ENCODE measurements around the gene SSH3. TPM values are rescaled to one million over a fixed set of nuclear protein-coding genes. Genes with fewer than 3 reads are reported as not detected.

SSH3 gene
- total and polyA plus RNA-seq, 2 of the 4 experiments (the other 2 are of a cell fraction) = 7.3 to 26.7 TPM

DNA sequence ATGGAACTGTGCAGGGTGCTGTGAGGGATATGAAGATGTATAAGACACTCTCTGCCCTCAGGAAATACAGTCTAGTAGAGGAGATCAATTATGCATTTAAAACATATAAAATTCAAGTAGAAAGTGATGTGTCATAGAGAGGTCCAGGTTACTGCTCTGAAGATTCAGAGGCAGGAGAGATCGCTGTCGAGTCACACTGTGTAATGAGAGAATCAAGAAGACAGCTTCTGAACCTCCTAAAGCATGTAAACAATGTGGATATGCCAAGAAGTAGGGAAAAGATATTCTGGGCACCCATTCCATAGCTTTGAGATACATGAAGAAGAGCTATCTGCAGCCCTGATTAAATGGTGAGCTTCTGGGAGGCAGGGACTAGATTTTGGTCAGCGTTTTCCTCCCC lies 16.7 kb downstream of the SSH3 start:
- intact Hi-C loops (cut with micrococcal nuclease) = no loop called here
- H2AK5ac ChIP-seq (ENCODE audit: low read depth, low read length) = no peak overlapping the region
- peaks cover 3% of the 10 kb centered on the region; the same call in 1 of the 2 replicates for H3K9me1 ChIP-seq (ENCODE audit: insufficient read depth, low read length)
- no CpG with 5 or more reads among the region's 3 CpGs for WGBS, 2 experiments (ENCODE audit: extremely low coverage in 2 of 2, insufficient read length in 1 of 2)
- no peak overlapping the region for H4K5ac ChIP-seq (ENCODE audit: low read depth, low read length)
- no peak overlapping the region for H3K4me2 ChIP-seq (ENCODE audit: low read depth, low read length)
- DNase-seq = peak; percentile 71
- no peak overlapping the region for H3K23ac ChIP-seq (ENCODE audit: low read depth, low read length)
- no peak overlapping the region for H4K8ac ChIP-seq (ENCODE audit: low read depth in 2 of 2, low read length in 2 of 2)
- dilution Hi-C loops (cut with HindIII; ENCODE audit: low sequenced_read_pairs, unreplicated experiment) = no loop called here
- H2BK120ac ChIP-seq (ENCODE audit: low read depth, low read length) = no peak overlapping the region
- H3K56ac ChIP-seq (ENCODE audit: extremely low read depth, insufficient read depth, low read length) = no peak overlapping the region
- in situ Hi-C loops (cut with MboI; ENCODE audit: low sequenced_read_pairs) = no loop called here
- H2AFZ ChIP-seq (replicated peaks; ENCODE audit: low read length, poor library complexity) = no peak overlapping the region
- peaks cover 6% of the 10 kb centered on the region; the same call in 1 of the 2 replicates for H4K20me1 ChIP-seq (ENCODE audit: insufficient read depth, low read length)
- H3K9ac ChIP-seq (ENCODE audit: low read depth, low read length) = no peak overlapping the region
- no TSS peak for BruUV-seq (replicated peaks)
- H4K91ac ChIP-seq (ENCODE audit: insufficient read depth, low read depth, low read length) = no peak overlapping the region
- no peaks in the 10 kb centered on the region for H3K27me3 ChIP-seq (ENCODE audit: control insufficient read depth, insufficient read depth, low read length)
- CTCF ChIA-PET = interaction anchor here (0.7 kb wide), 2 partner anchors 10 to 63 kb away, joined by 3 read pairs; no protein-coding TSS in a partner anchor
- ATAC-seq (ENCODE audit: low read depth) = peak; percentile 15
- no peak overlapping the region for H3K27ac ChIP-seq (ENCODE audit: insufficient read depth, low read length)
- POLR2A ChIA-PET (ENCODE audit: unreplicated experiment) = no interaction called here
- H3K14ac ChIP-seq (replicated peaks; ENCODE audit: low read depth, low read length) = no peak overlapping the region
- no peak overlapping the region for H3K4me3 ChIP-seq (ENCODE audit: insufficient read depth, low read depth, low read length)
- no peak overlapping the region for H2AK9ac ChIP-seq (replicated peaks; ENCODE audit: low read depth, low read length, poor library complexity)
- H3K36me3 ChIP-seq (ENCODE audit: control insufficient read depth, insufficient read depth, low read length) = no peaks in the 10 kb centered on the region
- H2BK15ac ChIP-seq (ENCODE audit: low read depth, low read length) = no peak overlapping the region
- H2BK5ac ChIP-seq (ENCODE audit: low read depth, low read length, poor library complexity, severe bottlenecking) = no peak overlapping the region
- 0 out of 2 replicates have a peak, but pooled peaks cover 2% of the 10 kb centered on the region for H3K4me1 ChIP-seq (ENCODE audit: control insufficient read depth, insufficient read depth, low read length)
- no peak overlapping the region for H3K4ac ChIP-seq (ENCODE audit: low read depth, low read length)
- no peak overlapping the region for H3K18ac ChIP-seq (ENCODE audit: low read depth, low read length)
- H3K9me3 ChIP-seq (ENCODE audit: control insufficient read depth, insufficient read depth, low read length) = no peaks in the 10 kb centered on the region
- TF ChIP-seq CEBPB (IDR thresholded peaks at IDR 0.05; ENCODE audit: low read depth, low read length) (no peak), SMC3 (IDR thresholded peaks at IDR 0.05; ENCODE audit: low read depth, low read length) (no peak), FOS (IDR thresholded peaks at IDR 0.05; ENCODE audit: low read depth, low read length) (no peak), MXI1 (IDR thresholded peaks at IDR 0.05; ENCODE audit: borderline replicate concordance, low read depth, low read length) (no peak), CHD1 (IDR thresholded peaks at IDR 0.05; ENCODE audit: low read depth, low read length) (no peak), RCOR1 (IDR thresholded peaks at IDR 0.05; ENCODE audit: insufficient replicate concordance, low read length) (no peak)
- TF ChIP-seq, protein P1, sequence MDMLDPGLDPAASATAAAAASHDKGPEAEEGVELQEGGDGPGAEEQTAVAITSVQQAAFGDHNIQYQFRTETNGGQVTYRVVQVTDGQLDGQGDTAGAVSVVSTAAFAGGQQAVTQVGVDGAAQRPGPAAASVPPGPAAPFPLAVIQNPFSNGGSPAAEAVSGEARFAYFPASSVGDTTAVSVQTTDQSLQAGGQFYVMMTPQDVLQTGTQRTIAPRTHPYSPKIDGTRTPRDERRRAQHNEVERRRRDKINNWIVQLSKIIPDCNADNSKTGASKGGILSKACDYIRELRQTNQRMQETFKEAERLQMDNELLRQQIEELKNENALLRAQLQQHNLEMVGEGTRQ (IDR thresholded peaks at IDR 0.05; ENCODE audit: low read depth, low read length) = no peak
- no peaks in the 10 kb centered on the region; a peak in 1 of 4 replicates for H3K79me1 ChIP-seq (ENCODE audit: low read depth in 1 of 2, low read length in 2 of 2)
- no peak overlapping the region for H2BK20ac ChIP-seq (ENCODE audit: low read depth, low read length)
